A673 (cell line): Measurements from ENCODE around the gene HTR5A.

Source experiments
- CTCF ChIP-seq: fragments of 300-800, 200-600 bp; sonication (generic); conservative IDR thresholded peaks from 2 replicates; pipeline ENCODE4 v1.5.1; 2017; ENCODE audit warnings: low read depth, mild to moderate bottlenecking, antibody characterized with exemption, low read length, moderate library complexity, mixed read lengths
- EZH2 ChIP-seq: fragments of 200-600 bp; sonication (generic); IDR thresholded peaks from 2 replicates; pipeline ENCODE4 v1.6.1; 2017; ENCODE audit warnings: borderline replicate concordance, low read depth, mild to moderate bottlenecking, mixed read lengths, antibody characterized with exemption, low read length; ENCODE audit not compliant: poor library complexity, severe bottlenecking

- TF ChIP-seq CTCF: no peak
- no peak for TF ChIP-seq EZH2
These were observed 7.7 kb upstream of the HTR5A start for GRCh38 chr7:155062411-155062810.
